IMR-90 (cell line): ENCODE data around the gene PTCD1.

Source experiments
- CTCF ChIP-seq: conservative IDR thresholded peaks from 2 replicates; pipeline ENCODE4 v1.5.1; 2012; ENCODE audit warnings: mild to moderate bottlenecking, low read depth, low read length, improper control_type of control experiment
- ELK1 ChIP-seq: fragments of 150-350 bp; IDR thresholded peaks from 2 replicates; pipeline ENCODE4 v1.6.1; 2016; ENCODE audit warnings: low read depth, mild to moderate bottlenecking, low read length, moderate library complexity, borderline replicate concordance
- MAZ ChIP-seq: IDR thresholded peaks from 2 replicates; pipeline ENCODE4 v1.6.1; 2012; ENCODE audit warnings: low read depth, mild to moderate bottlenecking, low read length, improper control_type of control experiment, moderate library complexity, borderline replicate concordance
- MXI1 ChIP-seq: IDR thresholded peaks from 2 replicates; pipeline ENCODE4 v1.6.1; 2012; ENCODE audit warnings: low read depth, mild to moderate bottlenecking, low read length, moderate library complexity, borderline replicate concordance
- POLR2A ChIP-seq: IDR thresholded peaks from 2 replicates; pipeline ENCODE4 v1.6.1; 2012; ENCODE audit warnings: mild to moderate bottlenecking, low read depth, low read length
- SMC3 ChIP-seq: fragments of 150-350 bp; IDR thresholded peaks from 2 replicates; pipeline ENCODE4 v1.6.1; 2016; ENCODE audit warnings: low read depth, mild to moderate bottlenecking, antibody characterized with exemption, low read length, moderate library complexity

- TF ChIP-seq ELK1 (no peak), MAZ (no peak), CTCF (no peak), MXI1 (no peak), POLR2A (no peak), SMC3 (no peak)
These were observed 10.3 kb upstream of the PTCD1 start for GRCh38 chr7:99448855-99449254.
